Activated CD4-positive, alpha-beta memory T cell treated with anti-CD3 and anti-CD28 coated beads for 36 hours (primary cell): ENCODE results near the gene SCAF8. TPM values are rescaled to one million over a fixed set of nuclear protein-coding genes. Genes with fewer than 3 reads are reported as not detected.

ENCODE experiments used
- CTCF ChIA-PET: fragments of 350-600 bp; sonication (Branson Sonifier 250); formaldehyde crosslinking; loops from one replicate; lab custom pipeline; 2021; ENCODE audit warnings: antibody characterized with exemption, inconsistent platforms; lab: Charles Lee
- POLR2A ChIA-PET: fragments of 350-600 bp; sonication (Branson Sonifier 250); formaldehyde crosslinking; loops from one replicate; lab custom pipeline; 2021; ENCODE audit warnings: antibody characterized with exemption; lab: Charles Lee
- DNase-seq: peaks from one replicate; pipeline ENCODE4 v3.0.0-alpha.2; 2020
- H3K27ac Mint-ChIP-seq: one replicate; pipeline ENCODE4 v1.8.0; 2021; ENCODE audit warnings: mixed read lengths
- H3K27me3 Mint-ChIP-seq: one replicate; pipeline ENCODE4 v1.8.0; 2021; ENCODE audit warnings: mixed read lengths
- H3K36me3 Mint-ChIP-seq: one replicate; pipeline ENCODE4 v1.8.0; 2021; ENCODE audit warnings: mixed read lengths
- H3K4me1 Mint-ChIP-seq: one replicate; pipeline ENCODE4 v1.8.0; 2021; ENCODE audit warnings: low read depth, mixed read lengths
- H3K4me3 Mint-ChIP-seq: one replicate; pipeline ENCODE4 v1.8.0; 2021; ENCODE audit warnings: mild to moderate bottlenecking, mixed read lengths
- H3K9me3 Mint-ChIP-seq: one replicate; pipeline ENCODE4 v1.8.0; 2021; ENCODE audit warnings: mixed read lengths
- intact Hi-C: fragments of 100-400 bp; cut with micrococcal nuclease; formaldehyde crosslinking; loops from one replicate; pipeline ENCODE4 v1.15.1; 2023
- total RNA-seq, 2 experiments: library from RNA; stranded (reverse); gene quantifications; one replicate each; pipeline ENCODE4 v1.2.3, GENCODE V29; 2021

Gene SCAF8
- total RNA-seq, 2 experiments from 2014 or later: 30.1 to 31.7 TPM

DNA sequence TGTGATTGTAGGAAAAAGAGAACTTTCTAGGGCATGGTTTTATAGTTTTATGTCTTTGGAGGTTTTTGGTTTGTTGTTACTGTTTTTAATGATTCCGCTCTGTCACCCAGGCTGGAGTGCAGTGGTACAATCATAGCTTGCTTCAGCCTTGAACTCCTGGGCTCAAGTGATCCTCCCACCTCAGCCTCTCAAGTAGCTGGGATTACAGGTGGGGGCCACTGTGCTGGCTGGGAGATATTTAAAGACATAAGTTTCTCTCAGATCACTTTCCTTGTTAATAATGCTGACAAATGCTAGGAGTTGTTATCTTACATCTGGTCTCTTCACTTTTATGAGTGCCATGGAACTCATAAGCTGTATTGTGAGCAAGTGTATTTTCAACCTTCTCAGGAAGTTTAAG, 116.3 kb downstream of the SCAF8 start:
- no peaks in the 10 kb centered on the region for H3K27me3 Mint-ChIP-seq
- no peak overlapping the region for H3K4me3 Mint-ChIP-seq
- ChIA-PET POLR2A (no interaction called here), CTCF (no interaction called here)
- no peak for DNase-seq
- peaks cover 9% of the 10 kb centered on the region for H3K4me1 Mint-ChIP-seq
- intact Hi-C loops: no loop called here
- H3K9me3 Mint-ChIP-seq: no peaks in the 10 kb centered on the region
- peaks cover 17% of the 10 kb centered on the region for H3K36me3 Mint-ChIP-seq
- no peak overlapping the region for H3K27ac Mint-ChIP-seq

DNA sequence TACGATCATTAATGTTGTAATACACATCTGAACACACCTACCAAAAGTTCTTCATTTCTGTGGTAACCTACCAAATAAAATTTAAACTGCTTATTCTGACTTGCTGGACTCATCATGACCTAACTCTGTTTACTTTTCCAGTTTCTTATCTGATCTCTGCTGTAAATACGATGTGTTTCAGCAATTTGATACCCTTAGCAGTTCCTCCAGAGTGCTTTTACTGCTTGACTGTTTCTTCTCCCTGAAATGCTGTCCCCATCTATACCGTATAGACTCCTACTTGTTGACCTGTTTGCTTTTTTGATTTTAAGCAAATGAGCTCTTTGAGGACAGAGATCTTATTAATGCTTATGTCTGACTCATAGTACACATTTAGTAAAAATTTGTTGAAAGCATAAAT, 119.5 kb downstream of the SCAF8 start:
- CTCF ChIA-PET: interaction anchor here (1.2 to 2.3 kb wide), 2 partner anchors 178 to 383 kb away, joined by 3 to 10 read pairs; no protein-coding TSS in a partner anchor
- H3K9me3 Mint-ChIP-seq: no peaks in the 10 kb centered on the region
- no peak for DNase-seq
- POLR2A ChIA-PET: no interaction called here
- intact Hi-C loops: no loop called here
- H3K4me1 Mint-ChIP-seq: peaks cover 9% of the 10 kb centered on the region
- H3K27me3 Mint-ChIP-seq: no peaks in the 10 kb centered on the region
- H3K4me3 Mint-ChIP-seq: no peak overlapping the region
- no peak overlapping the region for H3K27ac Mint-ChIP-seq
- H3K36me3 Mint-ChIP-seq: peaks cover 11% of the 10 kb centered on the region

DNA sequence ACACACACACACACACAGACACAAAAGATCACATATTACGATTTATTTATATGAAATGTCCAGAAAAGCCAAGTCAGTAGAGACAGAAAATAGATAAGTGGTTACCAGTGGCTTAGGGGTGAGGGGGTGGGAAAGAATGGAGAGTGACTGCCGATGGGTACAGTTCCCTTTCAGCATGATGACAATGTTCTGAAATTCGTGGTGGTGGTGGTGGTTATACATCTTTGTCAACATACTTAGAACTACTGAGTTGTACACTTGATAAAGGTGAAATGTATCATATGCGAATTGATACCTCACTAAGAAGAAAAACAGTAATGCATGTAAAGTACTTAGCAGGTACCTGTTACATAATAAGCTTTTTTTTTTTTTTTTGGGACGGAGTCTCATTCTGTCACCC, 124.3 kb downstream of the SCAF8 start:
- no peak for DNase-seq
- Mint-ChIP-seq H3K27ac (no peak overlapping the region), H3K9me3 (no peaks in the 10 kb centered on the region), H3K4me1 (peaks cover 4% of the 10 kb centered on the region), H3K27me3 (no peaks in the 10 kb centered on the region), H3K4me3 (no peak overlapping the region), H3K36me3 (peaks cover 2% of the 10 kb centered on the region)
- ChIA-PET POLR2A (no interaction called here), CTCF (interaction anchor here (0.6 to 2.2 kb wide), 2 partner anchors 8 to 11 kb away, joined by 3 to 7 read pairs; no protein-coding TSS in a partner anchor)
- intact Hi-C loops: no loop called here

DNA sequence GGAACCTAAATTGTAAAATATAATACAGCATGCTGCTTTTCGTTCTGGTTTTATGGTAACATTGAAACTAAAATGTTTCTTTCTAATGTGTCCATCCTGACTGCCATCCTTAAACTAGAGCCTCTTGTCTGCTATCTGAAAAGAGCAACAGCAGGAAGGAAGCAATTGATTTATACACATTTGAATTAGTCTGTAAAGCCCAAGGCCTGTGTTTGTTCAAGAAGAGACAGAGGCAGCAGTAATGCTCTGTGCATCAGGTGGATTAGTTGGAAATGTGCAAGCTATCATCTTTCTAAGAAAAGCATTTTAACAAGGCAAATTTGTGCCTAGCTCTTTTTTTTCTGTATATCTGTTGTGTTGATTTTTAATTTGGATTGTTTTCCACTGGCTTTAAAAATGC, 128.6 kb downstream of the SCAF8 start:
- CTCF ChIA-PET: interaction anchor here (1.4 kb wide), 1 partner anchor 66 kb away, joined by 4 read pairs; no protein-coding TSS in a partner anchor
- Mint-ChIP-seq H3K27me3 (no peaks in the 10 kb centered on the region), H3K9me3 (no peaks in the 10 kb centered on the region), H3K4me1 (peaks cover 9% of the 10 kb centered on the region), H3K4me3 (no peak overlapping the region), H3K36me3 (peaks cover 4% of the 10 kb centered on the region), H3K27ac (no peak overlapping the region)
- DNase-seq: no peak
- POLR2A ChIA-PET: no interaction called here
- intact Hi-C loops: no loop called here

DNA sequence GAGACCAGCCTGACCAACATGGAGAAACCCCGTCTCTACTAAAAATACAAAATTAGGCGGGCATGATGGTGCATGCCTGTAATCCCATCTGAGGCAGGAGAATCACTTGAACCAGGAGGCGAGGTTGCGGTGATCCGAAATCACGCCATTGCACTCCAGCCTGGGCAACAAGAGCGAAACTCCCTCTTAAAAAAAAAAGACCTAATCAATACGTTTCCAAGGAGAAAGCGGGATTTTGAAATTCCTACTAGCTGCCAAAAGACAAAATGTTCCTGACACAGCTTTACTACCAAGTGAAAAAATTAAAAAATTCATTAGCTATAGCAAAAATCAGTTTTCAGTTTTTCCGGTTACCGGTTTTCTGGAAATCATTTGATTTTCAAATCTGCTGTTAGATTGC, 129.3 kb downstream of the SCAF8 start:
- Mint-ChIP-seq H3K4me1 (peaks cover 6% of the 10 kb centered on the region), H3K36me3 (peaks cover 4% of the 10 kb centered on the region), H3K4me3 (no peak overlapping the region), H3K9me3 (no peaks in the 10 kb centered on the region), H3K27me3 (no peaks in the 10 kb centered on the region), H3K27ac (no peak overlapping the region)
- CTCF ChIA-PET: interaction anchor here (0.6 to 1.4 kb wide), 2 partner anchors 65 to 116 kb away, joined by 3 to 4 read pairs; no protein-coding TSS in a partner anchor
- DNase-seq: no peak
- intact Hi-C loops: no loop called here
- POLR2A ChIA-PET: interaction anchor here (0.6 kb wide), 1 partner anchor 238 kb away, joined by 3 read pairs; no protein-coding TSS in a partner anchor

DNA sequence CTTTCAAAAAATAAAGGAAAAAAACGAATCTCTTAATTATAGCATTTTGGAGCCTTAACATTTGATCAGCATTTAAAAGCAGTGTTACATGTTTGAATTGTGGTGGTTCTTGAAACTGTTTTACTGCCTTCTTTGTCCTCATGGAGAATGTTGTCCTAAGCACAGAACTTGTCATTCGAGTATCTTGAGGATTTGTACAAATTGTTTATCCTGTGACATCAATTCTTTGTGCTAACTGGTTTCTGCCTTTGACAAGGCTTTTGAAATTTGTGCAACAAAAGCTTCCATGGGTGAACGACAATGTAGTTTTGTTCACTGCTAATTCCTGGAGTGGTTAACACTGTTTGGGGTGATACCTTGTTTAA, 130.8 kb downstream of the SCAF8 start:
- Mint-ChIP-seq H3K4me3 (no peak overlapping the region), H3K36me3 (peaks cover 4% of the 10 kb centered on the region), H3K4me1 (peaks cover 12% of the 10 kb centered on the region), H3K27ac (no peak overlapping the region), H3K27me3 (no peaks in the 10 kb centered on the region), H3K9me3 (no peaks in the 10 kb centered on the region)
- intact Hi-C loops: no loop called here
- ChIA-PET CTCF (interaction anchor here (1.5 kb wide), 1 partner anchor 188 kb away, joined by 4 read pairs; no protein-coding TSS in a partner anchor), POLR2A (no interaction called here)
- no peak for DNase-seq

DNA sequence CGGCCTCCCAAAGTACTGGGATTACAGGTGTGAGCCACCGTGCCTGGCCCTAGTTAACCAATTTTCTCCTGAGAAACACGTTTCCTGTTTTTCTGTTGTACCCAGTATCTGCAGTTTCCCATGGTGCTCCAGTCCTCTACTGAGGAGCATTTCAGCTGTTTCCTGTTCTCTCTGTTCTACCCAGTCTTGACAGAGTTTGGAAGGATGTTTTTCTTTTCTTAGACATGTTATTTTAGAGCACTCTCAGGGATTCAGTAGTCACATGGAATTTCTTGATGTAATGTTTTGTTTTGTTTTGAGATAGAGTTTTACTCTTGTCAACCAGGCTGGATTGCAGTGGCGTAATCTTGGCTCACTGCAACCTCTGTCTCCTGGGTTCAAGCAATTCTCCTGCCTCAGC, 132.1 kb downstream of the SCAF8 start:
- DNase-seq: no peak
- peaks cover 4% of the 10 kb centered on the region for H3K36me3 Mint-ChIP-seq
- H3K9me3 Mint-ChIP-seq: no peaks in the 10 kb centered on the region
- ChIA-PET POLR2A (no interaction called here), CTCF (interaction anchor here (0.7 to 1.5 kb wide), 3 partner anchors 8 to 225 kb away, joined by 3 to 4 read pairs (median 3); no protein-coding TSS in a partner anchor)
- peaks cover 15% of the 10 kb centered on the region for H3K4me1 Mint-ChIP-seq
- H3K27me3 Mint-ChIP-seq: no peaks in the 10 kb centered on the region
- no peak overlapping the region for H3K4me3 Mint-ChIP-seq
- H3K27ac Mint-ChIP-seq: no peak overlapping the region
- intact Hi-C loops: no loop called here

DNA sequence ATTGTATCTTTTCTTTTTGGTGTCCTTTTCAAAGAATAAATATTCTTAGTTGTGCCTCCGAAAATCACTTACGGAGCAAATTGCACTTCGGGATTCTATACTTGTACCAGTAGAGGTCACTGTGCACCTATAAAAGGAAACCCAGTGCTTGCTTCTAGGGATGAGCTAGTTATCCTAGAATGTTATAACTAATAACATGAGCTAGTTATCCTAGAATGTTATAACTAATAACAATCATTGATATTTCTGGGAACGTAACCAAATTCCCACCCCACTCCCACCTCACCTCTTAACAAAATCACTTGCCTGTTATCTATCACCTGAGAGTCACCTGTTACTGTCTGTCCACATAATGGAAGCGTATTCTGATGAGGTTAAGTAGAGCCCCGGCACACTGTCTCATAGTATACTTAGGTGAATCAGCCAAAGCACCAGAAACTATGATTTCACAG, 135.0 kb downstream of the SCAF8 start:
- H3K9me3 Mint-ChIP-seq: no peaks in the 10 kb centered on the region
- peaks cover 4% of the 10 kb centered on the region for H3K36me3 Mint-ChIP-seq
- H3K27ac Mint-ChIP-seq: no peak overlapping the region
- H3K4me3 Mint-ChIP-seq: no peak overlapping the region
- POLR2A ChIA-PET: interaction anchor here (0.6 kb wide), 1 partner anchor 309 kb away, joined by 3 read pairs; no protein-coding TSS in a partner anchor
- H3K27me3 Mint-ChIP-seq: no peaks in the 10 kb centered on the region
- CTCF ChIA-PET: interaction anchor here (0.6 to 2.0 kb wide), 14 partner anchors 9 to 413 kb away, joined by 3 to 15 read pairs (median 3); no protein-coding TSS in a partner anchor
- DNase-seq: no peak
- peaks cover 15% of the 10 kb centered on the region for H3K4me1 Mint-ChIP-seq
- intact Hi-C loops: loop anchor here (1.0 to 2.0 kb wide), 3 partner anchors 60 to 303 kb away; no protein-coding TSS in a partner anchor

DNA sequence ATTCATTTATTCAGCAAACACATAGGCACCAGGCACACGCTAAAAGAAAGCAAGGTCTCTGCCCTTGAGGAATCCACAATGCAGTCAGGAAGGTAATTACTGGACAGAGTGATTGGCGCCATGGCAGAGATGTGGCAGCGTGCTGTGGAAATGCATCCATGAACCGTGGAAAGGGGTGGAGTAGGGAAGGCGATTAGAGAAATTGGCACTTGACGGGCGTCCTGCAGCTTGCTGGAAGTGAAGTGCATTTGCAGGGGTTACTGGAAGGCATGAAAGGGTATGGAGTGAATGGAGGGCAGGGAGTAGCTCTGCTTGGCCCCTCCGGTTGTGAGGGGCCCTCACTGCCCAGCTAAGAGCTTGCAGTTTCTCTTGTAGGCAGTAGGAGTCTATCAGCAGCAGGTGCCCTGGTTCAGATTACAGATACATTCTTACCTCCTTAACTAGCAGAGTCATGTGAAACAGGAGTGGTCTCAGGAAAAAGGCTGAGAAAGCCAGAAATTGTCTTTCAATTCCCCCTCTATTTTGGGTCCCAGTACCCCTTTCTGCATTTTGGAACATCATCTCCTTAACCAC, 139.4 kb downstream of the SCAF8 start:
- H3K36me3 Mint-ChIP-seq: no peaks in the 10 kb centered on the region
- H3K27ac Mint-ChIP-seq: no peak overlapping the region
- ChIA-PET POLR2A (no interaction called here), CTCF (interaction anchor here (1.5 kb wide), 1 partner anchor 197 kb away, joined by 3 read pairs; no protein-coding TSS in a partner anchor)
- no peak for DNase-seq
- H3K9me3 Mint-ChIP-seq: no peaks in the 10 kb centered on the region
- no peak overlapping the region for H3K4me3 Mint-ChIP-seq
- peaks cover 13% of the 10 kb centered on the region for H3K4me1 Mint-ChIP-seq
- H3K27me3 Mint-ChIP-seq: no peaks in the 10 kb centered on the region
- intact Hi-C loops: no loop called here

DNA sequence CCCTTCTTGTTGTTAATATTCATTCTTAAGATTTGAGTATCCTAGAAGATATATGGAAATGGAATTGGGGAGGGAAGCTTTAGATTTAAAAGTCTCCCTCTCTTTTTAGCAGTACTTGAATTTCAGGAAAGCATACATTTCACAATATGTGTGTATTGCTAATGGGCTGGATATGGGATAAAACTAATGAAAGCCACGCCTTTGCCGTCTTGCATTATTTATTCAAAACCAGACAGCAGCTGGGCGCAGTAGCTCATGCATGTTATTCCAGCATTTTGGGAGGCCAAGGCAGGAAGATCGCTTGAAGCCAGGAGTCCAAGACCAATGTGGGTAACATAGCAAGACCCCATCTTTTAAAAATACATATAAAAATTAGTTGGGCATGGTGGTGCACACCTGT, 140.3 kb downstream of the SCAF8 start:
- intact Hi-C loops: no loop called here
- DNase-seq: no peak
- H3K27ac Mint-ChIP-seq: no peak overlapping the region
- peaks cover 13% of the 10 kb centered on the region for H3K4me1 Mint-ChIP-seq
- ChIA-PET POLR2A (no interaction called here), CTCF (interaction anchor here (1.5 kb wide), 1 partner anchor 198 kb away, joined by 3 read pairs; no protein-coding TSS in a partner anchor)
- no peaks in the 10 kb centered on the region for H3K36me3 Mint-ChIP-seq
- H3K4me3 Mint-ChIP-seq: no peak overlapping the region
- no peaks in the 10 kb centered on the region for H3K27me3 Mint-ChIP-seq
- H3K9me3 Mint-ChIP-seq: no peaks in the 10 kb centered on the region

DNA sequence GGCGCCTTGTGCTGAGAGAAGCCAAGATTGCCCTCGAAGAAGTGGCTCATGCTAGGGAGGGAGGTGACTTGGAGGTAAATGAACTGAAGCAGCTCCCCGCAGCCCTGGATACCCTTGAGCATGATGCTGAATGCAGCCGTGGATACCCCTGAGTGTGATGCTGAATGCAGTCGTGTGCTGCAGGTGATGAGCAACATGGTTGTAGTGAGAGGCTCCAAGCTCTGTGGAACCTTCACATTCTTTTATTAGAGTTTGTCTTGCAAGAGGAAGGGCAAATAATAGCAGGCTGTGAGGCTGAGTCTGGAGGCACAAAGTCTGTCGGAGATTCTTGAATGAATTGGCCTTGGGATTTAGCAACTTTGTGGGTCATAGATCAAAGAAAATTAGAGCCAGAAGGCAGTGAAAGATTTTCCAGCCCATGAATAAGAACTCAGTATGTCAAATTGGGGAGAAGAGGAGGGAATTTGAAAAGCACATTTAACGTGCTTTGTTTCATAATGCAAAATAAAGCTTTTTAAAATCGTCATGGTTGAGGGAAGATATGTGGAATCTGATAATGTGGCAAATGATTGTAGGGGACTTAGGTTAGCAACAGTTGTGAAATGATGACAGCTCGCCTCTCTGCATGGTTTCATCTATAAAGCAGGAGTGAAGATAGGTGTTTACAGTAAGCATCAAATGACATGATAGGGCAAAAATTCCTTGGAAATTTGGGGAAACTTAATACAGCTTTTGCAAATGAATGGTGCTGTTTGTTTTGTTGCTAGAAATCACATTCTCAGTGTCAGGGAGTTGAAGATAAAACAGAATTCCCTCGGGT, 141.8 kb downstream of the SCAF8 start:
- Mint-ChIP-seq H3K9me3 (no peaks in the 10 kb centered on the region), H3K27me3 (no peaks in the 10 kb centered on the region), H3K36me3 (no peaks in the 10 kb centered on the region), H3K4me1 (peaks cover 6% of the 10 kb centered on the region), H3K4me3 (no peak overlapping the region), H3K27ac (no peak overlapping the region)
- POLR2A ChIA-PET: no interaction called here
- intact Hi-C loops: no loop called here
- DNase-seq: no peak
- CTCF ChIA-PET: no interaction called here
